Measurements from ENCODE around the gene ADNP2. TPM values are rescaled to one million over a fixed set of nuclear protein-coding genes. Genes with fewer than 3 reads are reported as not detected.

ADNP2 gene
- total RNA-seq, 4 donors from 2014 or later = 6.2 to 24.0 (median 14.7) TPM

DNA sequence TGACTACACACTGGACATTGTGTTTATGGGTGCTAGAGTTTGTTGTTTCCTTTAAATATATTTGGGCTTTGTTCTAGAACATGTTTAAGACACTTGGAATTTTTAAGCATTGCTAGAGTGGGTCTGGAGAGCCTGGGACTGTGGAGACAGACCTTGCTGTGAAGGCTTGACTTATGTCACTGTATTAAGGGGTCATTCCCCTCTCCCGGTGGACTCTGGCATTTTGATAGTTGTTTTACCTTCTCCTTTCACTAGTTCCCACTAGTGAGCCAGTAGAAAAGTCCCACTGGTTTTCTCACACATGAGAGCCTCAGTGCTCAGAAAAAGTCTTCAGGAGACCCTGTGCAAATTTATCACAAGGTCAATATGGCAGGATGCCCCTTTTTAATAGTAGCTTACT lies 18.6 kb downstream of the ADNP2 start:
- TF ChIP-seq, protein P1, sequence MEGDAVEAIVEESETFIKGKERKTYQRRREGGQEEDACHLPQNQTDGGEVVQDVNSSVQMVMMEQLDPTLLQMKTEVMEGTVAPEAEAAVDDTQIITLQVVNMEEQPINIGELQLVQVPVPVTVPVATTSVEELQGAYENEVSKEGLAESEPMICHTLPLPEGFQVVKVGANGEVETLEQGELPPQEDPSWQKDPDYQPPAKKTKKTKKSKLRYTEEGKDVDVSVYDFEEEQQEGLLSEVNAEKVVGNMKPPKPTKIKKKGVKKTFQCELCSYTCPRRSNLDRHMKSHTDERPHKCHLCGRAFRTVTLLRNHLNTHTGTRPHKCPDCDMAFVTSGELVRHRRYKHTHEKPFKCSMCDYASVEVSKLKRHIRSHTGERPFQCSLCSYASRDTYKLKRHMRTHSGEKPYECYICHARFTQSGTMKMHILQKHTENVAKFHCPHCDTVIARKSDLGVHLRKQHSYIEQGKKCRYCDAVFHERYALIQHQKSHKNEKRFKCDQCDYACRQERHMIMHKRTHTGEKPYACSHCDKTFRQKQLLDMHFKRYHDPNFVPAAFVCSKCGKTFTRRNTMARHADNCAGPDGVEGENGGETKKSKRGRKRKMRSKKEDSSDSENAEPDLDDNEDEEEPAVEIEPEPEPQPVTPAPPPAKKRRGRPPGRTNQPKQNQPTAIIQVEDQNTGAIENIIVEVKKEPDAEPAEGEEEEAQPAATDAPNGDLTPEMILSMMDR (IDR thresholded peaks at IDR 0.05) = no peak
- no peak for TF ChIP-seq POLR2A (IDR thresholded peaks at IDR 0.05)
- H3K36me3 ChIP-seq = no peaks in the 10 kb centered on the region
- no peaks in the 10 kb centered on the region for H3K4me1 ChIP-seq

DNA sequence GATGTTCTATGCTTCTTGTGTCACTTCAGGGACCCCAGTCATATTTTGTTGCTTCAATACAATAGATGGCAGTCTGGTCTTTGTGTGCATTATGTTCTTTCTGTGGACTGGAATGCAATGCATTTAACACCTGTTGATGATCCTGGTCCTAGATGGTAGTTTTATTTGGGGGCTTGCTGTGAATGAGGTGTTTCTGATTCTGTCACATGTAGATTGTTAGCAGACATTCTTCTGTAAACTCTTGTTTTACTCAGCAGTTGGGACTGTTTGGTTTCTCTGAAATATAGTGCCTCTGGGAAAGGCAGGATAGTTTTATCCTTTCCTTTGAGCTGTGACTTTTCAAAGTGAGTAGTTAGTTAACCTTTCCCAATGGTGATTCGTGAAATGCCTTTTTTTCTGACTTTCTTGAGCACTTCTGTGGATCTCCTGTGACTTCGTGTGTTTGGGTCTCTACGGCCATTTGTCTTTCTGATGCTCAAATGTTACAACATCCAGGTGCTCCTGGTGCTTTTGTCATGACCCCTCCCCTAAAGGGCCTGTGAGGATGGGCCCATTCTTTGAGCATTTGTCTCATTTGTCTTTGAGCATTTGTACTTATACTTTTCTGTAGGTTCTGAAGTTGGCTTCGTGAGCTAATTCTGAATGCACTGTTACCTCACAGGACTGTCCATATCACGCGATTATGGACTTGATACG lies 20.8 kb downstream of the ADNP2 start:
- no peak for DNase-seq
- H3K27ac ChIP-seq = no peak overlapping the region
- intact Hi-C loops (cut with DNase I; ENCODE audit: low total_unique reads) = no loop called here
- H3K36me3 ChIP-seq = no peaks in the 10 kb centered on the region
- H3K4me1 ChIP-seq = no peaks in the 10 kb centered on the region
- no peak for TF ChIP-seq POLR2A (IDR thresholded peaks at IDR 0.05)
- TF ChIP-seq, protein P1 (IDR thresholded peaks at IDR 0.05) = no peak
- H3K4me3 ChIP-seq = no peak overlapping the region
- no peaks in the 10 kb centered on the region for H3K27me3 ChIP-seq
- H3K9me3 ChIP-seq = no peaks in the 10 kb centered on the region

More for the DNA sequence above, 18.6 kb downstream of the ADNP2 start:
- H3K27ac ChIP-seq = no peak overlapping the region
- H3K4me3 ChIP-seq = no peak overlapping the region
- no peaks in the 10 kb centered on the region for H3K27me3 ChIP-seq
- no peaks in the 10 kb centered on the region for H3K9me3 ChIP-seq
- intact Hi-C loops (cut with DNase I; ENCODE audit: low total_unique reads) = no loop called here
- no peak for DNase-seq

DNA sequence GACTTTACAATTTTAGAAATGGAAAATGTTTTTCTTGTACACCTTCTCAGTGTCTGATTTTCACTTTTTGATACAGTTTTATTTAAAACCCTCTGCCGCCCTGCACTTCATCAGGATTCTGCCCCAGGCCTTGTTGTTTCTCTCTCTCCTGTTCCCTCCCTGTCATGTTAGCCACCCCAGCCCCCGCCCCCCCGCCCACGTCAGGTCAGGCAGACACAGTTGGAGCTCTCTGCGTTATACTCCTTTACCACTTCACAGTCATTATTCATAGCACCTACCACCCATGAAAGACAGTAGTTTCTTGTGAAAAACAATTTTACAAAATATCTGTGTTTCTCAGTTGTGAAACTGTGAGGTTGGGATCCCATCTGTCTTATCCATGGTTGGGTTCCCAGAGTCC lies 21.5 kb downstream of the ADNP2 start:
- intact Hi-C loops (cut with DNase I; ENCODE audit: low total_unique reads) = no loop called here
- Histone ChIP-seq H3K4me3 (no peak overlapping the region), H3K4me1 (no peaks in the 10 kb centered on the region), H3K27me3 (no peaks in the 10 kb centered on the region), H3K9me3 (no peaks in the 10 kb centered on the region), H3K27ac (no peak overlapping the region), H3K36me3 (no peaks in the 10 kb centered on the region)
- DNase-seq = no peak
- TF ChIP-seq POLR2A (IDR thresholded peaks at IDR 0.05) = no peak
- TF ChIP-seq, protein P1 (IDR thresholded peaks at IDR 0.05) = no peak

DNA sequence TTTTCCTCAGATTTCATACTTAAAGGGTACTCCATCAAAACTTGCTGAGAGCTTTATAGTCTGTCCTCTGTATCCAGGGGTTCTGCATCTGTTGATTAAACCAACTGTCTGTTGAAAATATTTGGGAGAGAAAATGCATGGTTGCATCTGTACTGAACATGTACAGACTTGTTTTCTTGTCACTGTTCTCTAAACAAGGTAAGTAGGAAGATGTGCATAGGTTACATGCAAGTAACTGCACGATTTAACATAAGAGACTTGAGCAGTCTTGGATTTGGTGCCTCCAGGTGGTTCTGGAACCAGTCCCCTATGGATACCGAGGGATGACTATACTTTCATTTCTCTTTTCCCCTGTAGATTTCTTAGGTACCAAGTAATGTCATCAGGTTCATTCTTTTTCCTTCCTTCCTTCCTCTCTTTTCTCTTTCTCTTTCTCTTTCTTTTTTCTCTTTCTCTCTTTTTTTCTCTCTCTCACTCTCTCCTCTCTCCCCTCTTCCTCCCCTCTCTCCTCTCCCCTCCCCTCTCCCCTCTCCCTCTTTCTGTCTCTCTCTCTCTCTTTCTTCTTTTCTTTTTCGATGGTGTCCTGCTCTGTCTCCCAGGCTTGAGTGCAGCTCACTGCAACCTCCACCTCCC lies 23.2 kb downstream of the ADNP2 start:
- no peaks in the 10 kb centered on the region for H3K9me3 ChIP-seq
- no peak for TF ChIP-seq POLR2A (IDR thresholded peaks at IDR 0.05)
- TF ChIP-seq, protein P1 (IDR thresholded peaks at IDR 0.05) = no peak
- H3K4me1 ChIP-seq = no peaks in the 10 kb centered on the region
- no peaks in the 10 kb centered on the region for H3K27me3 ChIP-seq
- no peak overlapping the region for H3K4me3 ChIP-seq
- H3K27ac ChIP-seq = no peak overlapping the region
- intact Hi-C loops (cut with DNase I; ENCODE audit: low total_unique reads) = no loop called here
- DNase-seq = no peak
- no peaks in the 10 kb centered on the region for H3K36me3 ChIP-seq

DNA sequence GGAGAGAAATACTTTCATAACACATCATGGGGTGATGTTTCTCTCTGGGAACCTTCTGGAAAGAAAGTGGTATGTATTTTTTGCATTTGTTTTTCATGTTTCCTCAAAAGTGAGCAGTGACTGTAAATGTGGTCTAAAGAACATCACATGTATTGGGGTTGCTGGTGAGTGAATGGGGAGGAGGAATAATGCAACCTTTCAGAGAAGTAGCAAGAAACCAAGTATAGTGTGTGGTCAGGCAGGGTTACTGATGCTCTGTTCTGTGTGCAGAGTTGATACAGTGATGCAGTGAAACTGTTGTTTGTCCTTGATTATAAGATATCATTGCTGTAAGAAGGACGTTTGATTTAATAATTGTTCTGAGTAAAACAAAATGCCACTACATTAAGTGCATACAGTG lies 24.1 kb downstream of the ADNP2 start:
- H3K4me3 ChIP-seq = no peak overlapping the region
- TF ChIP-seq, protein P1 (IDR thresholded peaks at IDR 0.05) = no peak
- TF ChIP-seq POLR2A (IDR thresholded peaks at IDR 0.05) = no peak
- no peaks in the 10 kb centered on the region for H3K36me3 ChIP-seq
- intact Hi-C loops (cut with DNase I; ENCODE audit: low total_unique reads) = no loop called here
- no peak for DNase-seq
- no peaks in the 10 kb centered on the region for H3K9me3 ChIP-seq
- H3K27me3 ChIP-seq = no peaks in the 10 kb centered on the region
- H3K4me1 ChIP-seq = no peaks in the 10 kb centered on the region
- H3K27ac ChIP-seq = no peak overlapping the region
